ENCODE data around the gene TMUB1.
A peak's percentile ranks its signal among the peaks of the same experiment; 100 is the strongest.

The TMUB1 gene

GRCh38 chr7:151060416-151061212 is 22.7 kb downstream of the TMUB1 start:
- H3K4me3 ChIP-seq (ENCODE audit: insufficient read depth, low read length, poor library complexity, severe bottlenecking), result peak overlapping the region; percentile 86
- peak overlapping the region; percentile 86 for H2AFZ ChIP-seq (ENCODE audit: low read depth, low read length, severe bottlenecking)
- no peaks in the 10 kb centered on the region for H3K9me3 ChIP-seq (ENCODE audit: insufficient read depth, low read length)
- peak overlapping the region; percentile 82; the same call in 1 of the 2 replicates for H3K27ac ChIP-seq (ENCODE audit: low read depth, low read length)
- peaks cover 8% of the 10 kb centered on the region for H3F3A ChIP-seq (ENCODE audit: insufficient read depth)
- no peaks in the 10 kb centered on the region for H4K20me1 ChIP-seq (ENCODE audit: low read depth, low read length)
- no peaks in the 10 kb centered on the region for H3K27me3 ChIP-seq (ENCODE audit: low read length)
- TF ChIP-seq EZH2phosphoT487 (conservative IDR thresholded peaks at IDR 0.05; ENCODE audit: low read length), result no peak
- peak; percentile 23 for TF ChIP-seq CTCF (IDR thresholded peaks at IDR 0.05; ENCODE audit: insufficient read depth, low read length, poor library complexity, severe bottlenecking)
- peaks cover 27% of the 10 kb centered on the region for H3K79me2 ChIP-seq (ENCODE audit: insufficient read depth, low read length)
- H3K36me3 ChIP-seq (ENCODE audit: low read length), result no peaks in the 10 kb centered on the region
- H3K9me2 ChIP-seq (replicated peaks; ENCODE audit: insufficient read depth, low read length), result no peaks in the 10 kb centered on the region
- peak overlapping the region; percentile 84 for H3K4me2 ChIP-seq (ENCODE audit: low read depth, low read length, poor library complexity, severe bottlenecking)
- H3K9ac ChIP-seq (ENCODE audit: low read length), result peak overlapping the region; percentile 77

- Histone ChIP-seq H3K36me3 (ENCODE audit: low read length) (no peaks in the 10 kb centered on the region), H3K9ac (ENCODE audit: low read length) (peak overlapping the region; percentile 77), H3K27me3 (ENCODE audit: low read length) (no peaks in the 10 kb centered on the region), H3F3A (ENCODE audit: insufficient read depth) (peaks cover 8% of the 10 kb centered on the region), H3K79me2 (ENCODE audit: insufficient read depth, low read length) (peaks cover 27% of the 10 kb centered on the region), H3K9me3 (ENCODE audit: insufficient read depth, low read length) (no peaks in the 10 kb centered on the region), H3K4me3 (ENCODE audit: insufficient read depth, low read length, poor library complexity, severe bottlenecking) (peak overlapping the region; percentile 86), H3K9me2 (replicated peaks; ENCODE audit: insufficient read depth, low read length) (no peaks in the 10 kb centered on the region), H3K27ac (ENCODE audit: low read depth, low read length) (peak overlapping the region; percentile 82), H2AFZ (ENCODE audit: low read depth, low read length, severe bottlenecking) (peak overlapping the region; percentile 86), H3K4me2 (ENCODE audit: low read depth, low read length, poor library complexity, severe bottlenecking) (peak overlapping the region; percentile 84), H4K20me1 (ENCODE audit: low read depth, low read length) (no peaks in the 10 kb centered on the region)
- TF ChIP-seq EZH2phosphoT487 (conservative IDR thresholded peaks at IDR 0.05; ENCODE audit: low read length) (no peak), CTCF (IDR thresholded peaks at IDR 0.05; ENCODE audit: insufficient read depth, low read length, poor library complexity, severe bottlenecking) (no peak)
Measured at GRCh38 chr7:151060113-151060415, 23.2 kb downstream of the TMUB1 start.

GRCh38 chr7:151059367-151060112 is 23.8 kb downstream of the TMUB1 start, which contains the start of gene SLC4A2:
SLC4A2 (plus strand) TSS chr7:151059589; CDS start chr7:151061988, 2,399 bp downstream.
- H3K4me2 ChIP-seq (ENCODE audit: low read depth, low read length, poor library complexity, severe bottlenecking), result peak within 1 kb of the TSS; percentile 84
- peak within 1 kb of the TSS; percentile 86 for H2AFZ ChIP-seq (ENCODE audit: low read depth, low read length, severe bottlenecking)
- H3K27me3 ChIP-seq (ENCODE audit: low read length), result no peaks in the 10 kb centered on the region
- peaks cover 8% of the 10 kb centered on the region for H3F3A ChIP-seq (ENCODE audit: insufficient read depth)
- H3K9me2 ChIP-seq (replicated peaks; ENCODE audit: insufficient read depth, low read length), result no peaks in the 10 kb centered on the region
- H4K20me1 ChIP-seq (ENCODE audit: low read depth, low read length), result no peaks in the 10 kb centered on the region
- H3K9ac ChIP-seq (ENCODE audit: low read length), result peak within 1 kb of the TSS; percentile 77
- H3K9me3 ChIP-seq (ENCODE audit: insufficient read depth, low read length), result no peaks in the 10 kb centered on the region
- H3K36me3 ChIP-seq (ENCODE audit: low read length), result no peaks in the 10 kb centered on the region
- peaks cover 27% of the 10 kb centered on the region for H3K79me2 ChIP-seq (ENCODE audit: insufficient read depth, low read length)
- H3K27ac ChIP-seq (ENCODE audit: low read depth, low read length), result peak within 1 kb of the TSS; percentile 82
- peak within 1 kb of the TSS; percentile 86 for H3K4me3 ChIP-seq (ENCODE audit: insufficient read depth, low read length, poor library complexity, severe bottlenecking)
- TF ChIP-seq EZH2phosphoT487 (conservative IDR thresholded peaks at IDR 0.05; ENCODE audit: low read length), result no peak
- TF ChIP-seq CTCF (IDR thresholded peaks at IDR 0.05; ENCODE audit: insufficient read depth, low read length, poor library complexity, severe bottlenecking), result peak; percentile 31

Measured in SU-DHL-6 (cell line).